BLaER1 treated with 17β-estradiol and CSF1 and Interleukin-3, amounts not matched to agents 10 nM and 100 nM (cell line): ENCODE results near the gene CBL.

Experiments
- H3K27ac ChIP-seq, 11 experiments: shearing (Covaris generic); formaldehyde crosslinking; 2 replicates each; pipeline ENCODE4 v1.8.1; 2022
- H3K27me3 ChIP-seq, 11 experiments: shearing (Covaris generic); formaldehyde crosslinking; 2 replicates each; pipeline ENCODE4 v1.8.1; 2022
- H3K36me3 ChIP-seq, 11 experiments: shearing (Covaris generic); formaldehyde crosslinking; 2 replicates each; pipeline ENCODE4 v1.8.1; 2022
- H3K4me1 ChIP-seq, 10 experiments: shearing (Covaris generic); formaldehyde crosslinking; 2 replicates each; pipeline ENCODE4 v1.8.1; 2022
- H3K4me2 ChIP-seq, 11 experiments: shearing (Covaris generic); formaldehyde crosslinking; 2 replicates each; pipeline ENCODE4 v1.8.1; 2022
- H3K4me3 ChIP-seq, 10 experiments: shearing (Covaris generic); formaldehyde crosslinking; 2 replicates each; pipeline ENCODE4 v1.8.1; 2022
- H3K9ac ChIP-seq, 11 experiments: shearing (Covaris generic); formaldehyde crosslinking; 2 replicates each; pipeline ENCODE4 v1.8.1; 2022
- H3K9me3 ChIP-seq, 11 experiments: shearing (Covaris generic); formaldehyde crosslinking; replicated peaks in 1 of 11; 2 replicates each; pipeline ENCODE4 v1.8.1; 2022
- H4K20me1 ChIP-seq, 11 experiments: shearing (Covaris generic); formaldehyde crosslinking; 2 replicates each; pipeline ENCODE4 v1.8.1; 2022
- Cebpa-rat ChIP-seq, 11 experiments: shearing (Covaris generic); IDR thresholded peaks; 2 replicates each; pipeline ENCODE4 v1.8.1; 2022

Gene CBL

DNA sequence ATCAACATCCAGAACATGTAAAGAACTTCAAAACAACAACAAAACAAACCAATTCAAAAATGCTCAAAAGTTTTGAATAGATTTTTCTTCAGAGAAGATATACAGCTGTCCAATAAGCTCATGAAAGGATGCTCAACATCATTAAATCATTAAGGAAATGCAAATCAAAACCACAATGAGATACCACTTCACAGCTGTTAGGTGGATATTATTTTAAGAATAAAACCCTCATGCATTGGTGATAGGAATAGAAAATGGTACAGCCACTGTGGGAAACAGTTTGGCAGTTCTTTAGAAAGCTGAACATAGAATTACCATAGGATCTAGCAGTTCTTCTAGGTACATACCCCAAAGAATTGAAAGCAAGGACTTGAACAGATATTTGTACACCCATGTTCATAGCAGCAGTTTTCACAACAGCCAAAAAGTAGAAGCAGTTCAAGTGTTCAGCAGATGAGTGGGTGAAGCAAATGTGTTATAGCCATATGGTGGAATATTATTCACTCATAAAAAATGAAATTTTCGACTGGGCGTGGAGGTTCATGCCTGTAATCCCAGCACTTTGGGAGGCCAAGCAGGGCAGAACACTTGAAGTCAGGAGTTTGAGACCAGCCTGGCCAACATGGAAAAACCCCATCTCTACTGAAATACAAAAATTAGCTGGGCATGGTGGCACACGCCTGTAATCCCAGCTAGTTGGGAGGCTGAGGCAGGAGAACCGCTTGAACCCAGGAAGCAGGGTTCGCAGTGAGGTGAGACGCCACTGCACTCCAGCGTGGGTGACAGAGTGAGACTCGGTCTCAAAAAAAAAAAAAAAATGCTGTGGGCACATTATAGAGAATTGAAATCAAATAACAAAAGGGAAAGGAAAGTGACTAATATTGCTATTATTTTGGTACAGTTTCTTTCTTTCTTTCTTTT, 42.9 kb downstream of the CBL start:
- Histone ChIP-seq H3K4me2 (peak overlapping the region in 2 of 11 experiments; percentile 15 to 21; a peak in 3 of 22 replicates), H3K36me3 (peaks cover 35 to 96% (median 55%) of the 10 kb centered on the region in 11 experiments), H3K27me3 (no peaks in the 10 kb centered on the region), H3K27ac (no peak overlapping the region), H3K4me3 (no peak overlapping the region), H4K20me1 (peaks cover 0 to 100% (median 28%) of the 10 kb centered on the region in 11 experiments; a peak in 18 of 22 replicates), H3K9ac (no peak overlapping the region), H3K9me3 (0 out of 22 replicates have a peak, but pooled peaks cover 0 to 5% (median 0%) of the 10 kb centered on the region in 11 experiments), H3K4me1 (peaks cover 0 to 16% (median 8%) of the 10 kb centered on the region in 10 experiments; a peak in 6 of 20 replicates)
- no peak for TF ChIP-seq Cebpa-rat (IDR thresholded peaks at IDR 0.05)

DNA sequence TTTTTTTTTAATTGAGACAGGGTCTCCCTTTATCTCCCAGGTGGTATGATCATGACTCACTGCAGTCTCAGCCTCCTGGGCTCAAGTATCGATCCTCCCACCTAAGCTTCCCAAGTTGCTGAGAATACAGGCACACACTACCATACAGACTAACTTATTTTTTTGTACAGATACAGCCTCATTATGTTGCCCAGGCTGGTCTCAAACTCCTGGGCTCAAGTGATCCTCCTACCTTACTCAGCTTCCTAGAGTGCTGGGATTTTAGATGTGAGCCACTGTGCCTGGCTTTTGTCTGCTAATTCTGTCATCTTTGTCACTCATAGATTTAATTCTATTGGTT, 43.5 kb downstream of the CBL start:
- Histone ChIP-seq H3K9me3 (0 out of 22 replicates have a peak, but pooled peaks cover 0 to 5% (median 0%) of the 10 kb centered on the region in 11 experiments), H3K36me3 (peaks cover 37 to 96% (median 55%) of the 10 kb centered on the region in 11 experiments), H3K4me1 (peaks cover 0 to 16% (median 8%) of the 10 kb centered on the region in 10 experiments; a peak in 6 of 20 replicates), H3K4me2 (no peak overlapping the region), H3K4me3 (no peak overlapping the region), H3K27me3 (no peaks in the 10 kb centered on the region), H3K9ac (no peak overlapping the region), H3K27ac (no peak overlapping the region), H4K20me1 (peaks cover 0 to 100% (median 22%) of the 10 kb centered on the region in 11 experiments; a peak in 17 of 22 replicates)
- no peak for TF ChIP-seq Cebpa-rat (IDR thresholded peaks at IDR 0.05)

- Histone ChIP-seq H3K4me3 (no peak overlapping the region), H3K27ac (no peak overlapping the region), H3K9me3 (0 out of 22 replicates have a peak, but pooled peaks cover 0 to 5% (median 0%) of the 10 kb centered on the region in 11 experiments), H3K4me1 (peaks cover 0 to 16% (median 10%) of the 10 kb centered on the region in 10 experiments; a peak in 6 of 20 replicates), H3K36me3 (peaks cover 31 to 95% (median 49%) of the 10 kb centered on the region in 11 experiments), H3K27me3 (no peaks in the 10 kb centered on the region), H3K9ac (no peak overlapping the region), H3K4me2 (no peak overlapping the region), H4K20me1 (peaks cover 0 to 100% (median 20%) of the 10 kb centered on the region in 11 experiments; a peak in 16 of 22 replicates)
- TF ChIP-seq Cebpa-rat (IDR thresholded peaks at IDR 0.05), result no peak
Measured at GRCh38 chr11:119251114-119251513, 45.0 kb downstream of the CBL start.

- Histone ChIP-seq H3K9me3 (0 out of 22 replicates have a peak, but pooled peaks cover 0 to 5% (median 0%) of the 10 kb centered on the region in 11 experiments), H3K4me3 (no peak overlapping the region), H3K36me3 (peaks cover 21 to 67% (median 32%) of the 10 kb centered on the region in 11 experiments; a peak in 21 of 22 replicates), H4K20me1 (peaks cover 0 to 100% (median 19%) of the 10 kb centered on the region in 11 experiments; a peak in 17 of 22 replicates), H3K27ac (no peak overlapping the region), H3K4me2 (no peak overlapping the region), H3K27me3 (no peaks in the 10 kb centered on the region), H3K9ac (no peak overlapping the region), H3K4me1 (peaks cover 16 to 32% (median 20%) of the 10 kb centered on the region in 10 experiments)
- TF ChIP-seq Cebpa-rat (IDR thresholded peaks at IDR 0.05), result no peak
Measured at GRCh38 chr11:119254239-119254638, 48.1 kb downstream of the CBL start.

GRCh38 chr11:119258180-119258579, 52.0 kb downstream of the CBL start:
- H3K36me3 ChIP-seq, result peaks cover 8 to 37% (median 16%) of the 10 kb centered on the region in 11 experiments; a peak in 18 of 22 replicates
- no peaks in the 10 kb centered on the region for H3K9me3 ChIP-seq
- H3K4me1 ChIP-seq, result peaks cover 52 to 71% (median 59%) of the 10 kb centered on the region in 10 experiments
- H3K9ac ChIP-seq, result no peak overlapping the region; a peak in 1 of 22 replicates
- H3K27ac ChIP-seq, result peak overlapping the region in 8 of 11 experiments; percentile 14 to 49 (median 26); a peak in 10 of 22 replicates
- no peaks in the 10 kb centered on the region for H3K27me3 ChIP-seq
- peak overlapping the region; percentile 38 to 91 (median 56) for H3K4me2 ChIP-seq
- no peak overlapping the region for H3K4me3 ChIP-seq
- peaks cover 0 to 100% (median 8%) of the 10 kb centered on the region in 11 experiments; a peak in 12 of 22 replicates for H4K20me1 ChIP-seq
- TF ChIP-seq Cebpa-rat (IDR thresholded peaks at IDR 0.05), result no peak

GRCh38 chr11:119258983-119259382, 52.8 kb downstream of the CBL start:
- no peak overlapping the region for H3K9ac ChIP-seq
- H3K4me1 ChIP-seq, result peaks cover 60 to 79% (median 67%) of the 10 kb centered on the region in 10 experiments
- no peaks in the 10 kb centered on the region for H3K9me3 ChIP-seq
- peak overlapping the region in 9 of 11 experiments; percentile 14 to 49 (median 28); a peak in 11 of 22 replicates for H3K27ac ChIP-seq
- no peak for TF ChIP-seq Cebpa-rat (IDR thresholded peaks at IDR 0.05)
- H3K4me3 ChIP-seq, result no peak overlapping the region
- peaks cover 8 to 29% (median 11%) of the 10 kb centered on the region in 11 experiments; a peak in 18 of 22 replicates for H3K36me3 ChIP-seq
- H4K20me1 ChIP-seq, result peaks cover 0 to 100% (median 8%) of the 10 kb centered on the region in 11 experiments; a peak in 12 of 22 replicates
- H3K27me3 ChIP-seq, result no peaks in the 10 kb centered on the region
- H3K4me2 ChIP-seq, result peak overlapping the region; percentile 18 to 91 (median 56); a peak in 21 of 22 replicates

- H3K4me2 ChIP-seq, result peak overlapping the region; percentile 75 to 91 (median 83)
- TF ChIP-seq Cebpa-rat (IDR thresholded peaks at IDR 0.05), result no peak; a peak in 1 of 22 replicates
- H3K9ac ChIP-seq, result peak overlapping the region; percentile 6 to 66 (median 54); a peak in 20 of 22 replicates
Measured at GRCh38 chr11:119262668-119263351, 56.7 kb downstream of the CBL start.

DNA sequence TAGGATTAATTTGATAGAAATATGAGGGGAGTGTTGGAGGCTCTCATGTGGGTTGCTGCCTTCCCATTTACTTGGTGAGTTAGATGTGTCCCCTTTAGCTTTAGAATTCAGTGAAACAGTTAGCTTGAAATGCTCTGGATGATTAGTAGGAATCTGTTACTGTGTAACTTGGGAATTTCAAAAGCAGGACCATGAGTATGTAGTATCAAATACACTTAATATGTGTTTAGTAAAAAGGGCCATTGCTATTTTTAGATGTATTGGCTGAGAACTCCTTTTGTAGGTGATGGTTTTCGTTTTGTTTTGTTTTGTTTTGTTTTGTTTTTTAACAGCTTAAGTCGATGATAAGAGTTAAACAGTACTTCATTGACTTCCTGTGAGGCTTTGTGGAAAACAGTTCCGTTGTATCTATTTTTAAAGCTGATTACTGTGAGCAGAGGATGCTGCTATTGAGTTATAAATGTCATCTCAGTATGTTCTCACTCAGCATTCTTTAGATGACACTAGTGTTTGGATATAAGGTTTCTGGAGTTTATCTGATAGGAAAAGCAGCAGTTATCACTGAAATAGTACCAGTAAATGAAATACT, 57.3 kb downstream of the CBL start:
- no peaks in the 10 kb centered on the region for H3K27me3 ChIP-seq
- H3K36me3 ChIP-seq, result peaks cover 0 to 26% (median 4%) of the 10 kb centered on the region in 11 experiments; a peak in 6 of 22 replicates
- peak overlapping the region; percentile 6 to 66 (median 54); a peak in 20 of 22 replicates for H3K9ac ChIP-seq
- H3K4me3 ChIP-seq, result peak overlapping the region in 8 of 10 experiments; percentile 10 to 39 (median 28); a peak in 10 of 20 replicates
- H3K27ac ChIP-seq, result peak overlapping the region in 10 of 11 experiments; percentile 63 to 85 (median 76); a peak in 20 of 22 replicates
- H3K4me2 ChIP-seq, result peak overlapping the region; percentile 75 to 91 (median 83)
- H3K4me1 ChIP-seq, result peaks cover 78 to 100% (median 88%) of the 10 kb centered on the region in 10 experiments
- peaks cover 0 to 100% (median 8%) of the 10 kb centered on the region in 11 experiments; a peak in 11 of 22 replicates for H4K20me1 ChIP-seq
- no peak for TF ChIP-seq Cebpa-rat (IDR thresholded peaks at IDR 0.05)
- H3K9me3 ChIP-seq, result no peaks in the 10 kb centered on the region

More at GRCh38 chr11:119262668-119263351, 56.7 kb downstream of the CBL start:
- H3K9me3 ChIP-seq, result no peaks in the 10 kb centered on the region
- peaks cover 84 to 100% (median 95%) of the 10 kb centered on the region in 10 experiments for H3K4me1 ChIP-seq
- H3K27me3 ChIP-seq, result no peaks in the 10 kb centered on the region
- H4K20me1 ChIP-seq, result peaks cover 0 to 100% (median 14%) of the 10 kb centered on the region in 11 experiments; a peak in 12 of 22 replicates
- H3K4me3 ChIP-seq, result peak overlapping the region in 7 of 10 experiments; percentile 0 to 41 (median 16); a peak in 8 of 20 replicates
- H3K27ac ChIP-seq, result peak overlapping the region; percentile 9 to 85 (median 76); a peak in 20 of 22 replicates
- H3K36me3 ChIP-seq, result peaks cover 0 to 25% (median 4%) of the 10 kb centered on the region in 11 experiments; a peak in 4 of 22 replicates
